GM23338 (cell line): ENCODE measurements around the gene COPZ1. TPM values are rescaled to one million over a fixed set of nuclear protein-coding genes. Genes with fewer than 3 reads are reported as not detected.

Experiments
- ATAC-seq: fragments of 200-7000 bp; cut with Tn5 transposase; 3 replicates; pipeline ENCODE4 v1.9.1; 2020
- DNase-seq: peaks from one replicate; pipeline ENCODE4 v3.0.0-alpha.2; 2015; ENCODE audit warnings: low spot score
- H2AFZ ChIP-seq: fragments of 200-600 bp; sonication (generic); 2 replicates; pipeline ENCODE4 v1.8.0; 2016; ENCODE audit warnings: antibody characterized with exemption, mild to moderate bottlenecking, moderate library complexity
- H3F3A ChIP-seq: fragments of 200-600 bp; sonication (generic); replicated peaks from 2 replicates; pipeline ENCODE4 v1.8.0; 2017; ENCODE audit warnings: antibody characterized with exemption, mixed run types, low read depth
- H3K27ac ChIP-seq: fragments of 200-600 bp; sonication (generic); 2 replicates; pipeline ENCODE4 v1.6.1; 2016; ENCODE audit warnings: low read depth
- H3K27me3 ChIP-seq: fragments of 200-600 bp; sonication (generic); 2 replicates; pipeline ENCODE4 v1.8.0; 2016; ENCODE audit warnings: mild to moderate bottlenecking, mixed run types, moderate library complexity; ENCODE audit not compliant: insufficient read depth
- H3K36me3 ChIP-seq: fragments of 200-600 bp; sonication (generic); 2 replicates; pipeline ENCODE4 v1.8.0; 2016; ENCODE audit warnings: mild to moderate bottlenecking; ENCODE audit not compliant: insufficient read depth
- H3K4me1 ChIP-seq: fragments of 200-600 bp; sonication (generic); 2 replicates; pipeline ENCODE4 v1.8.0; 2016; ENCODE audit warnings: mild to moderate bottlenecking, moderate library complexity; ENCODE audit not compliant: insufficient read depth
- H3K4me2 ChIP-seq: fragments of 200-600 bp; sonication (generic); 2 replicates; pipeline ENCODE4 v1.7.1; 2017; ENCODE audit warnings: mixed run types
- H3K4me3 ChIP-seq: fragments of 200-600 bp; sonication (generic); 2 replicates; pipeline ENCODE4 v1.6.1; 2016; ENCODE audit warnings: mixed run types
- H3K79me2 ChIP-seq: fragments of 200-600 bp; sonication (generic); replicated peaks from 2 replicates; pipeline ENCODE4 v1.8.0; 2017; ENCODE audit warnings: mild to moderate bottlenecking; ENCODE audit not compliant: insufficient read depth
- H3K9me2 ChIP-seq: fragments of 200-600 bp; sonication (generic); 2 replicates; pipeline ENCODE4 v1.8.0; 2017; ENCODE audit not compliant: insufficient read depth
- H4K20me1 ChIP-seq: fragments of 200-600 bp; sonication (generic); replicated peaks from 2 replicates; pipeline ENCODE4 v1.8.0; 2017; ENCODE audit warnings: mild to moderate bottlenecking; ENCODE audit not compliant: insufficient read depth
- H3K27ac Mint-ChIP-seq: 2 replicates; pipeline ENCODE4 v1.8.0; 2020; ENCODE audit warnings: inconsistent platforms, mild to moderate bottlenecking, moderate library complexity, mixed read lengths
- H3K27me3 Mint-ChIP-seq: 3 replicates; pipeline ENCODE4 v1.8.0; 2022; ENCODE audit warnings: low read depth, mild to moderate bottlenecking, moderate library complexity, mixed read lengths, inconsistent platforms; ENCODE audit not compliant: insufficient read depth, poor library complexity
- H3K36me3 Mint-ChIP-seq: 3 replicates; pipeline ENCODE4 v1.8.0; 2021; ENCODE audit warnings: low read depth, mild to moderate bottlenecking, inconsistent platforms, moderate library complexity, mixed read lengths
- H3K4me1 Mint-ChIP-seq: 3 replicates; pipeline ENCODE4 v1.8.0; 2020; ENCODE audit warnings: mild to moderate bottlenecking, inconsistent platforms, mixed read lengths
- H3K4me3 Mint-ChIP-seq: 3 replicates; pipeline ENCODE4 v1.8.0; 2021; ENCODE audit warnings: moderate library complexity, mild to moderate bottlenecking, inconsistent platforms, mixed read lengths
- H3K9me3 Mint-ChIP-seq: 3 replicates; pipeline ENCODE4 v1.8.0; 2020; ENCODE audit warnings: moderate library complexity, mild to moderate bottlenecking, inconsistent platforms, mixed read lengths
- CREB1 ChIP-seq: fragments of 250-450 bp; sonication (Bioruptor Pico); IDR thresholded peaks from 2 replicates; pipeline ENCODE4 v1.5.0; 2020; ENCODE audit warnings: low read depth, mild to moderate bottlenecking, moderate library complexity
- CTCF ChIP-seq, 2 experiments: fragments of 200-600 bp in 1 of 2; sonication (generic) in 1 of 2; conservative IDR thresholded peaks; 2 replicates each; pipeline versions ENCODE4 v1.5.1 to v1.6.1; 2016 to 2017; ENCODE audit warnings: antibody characterized with exemption in 2 of 2, low read depth in 2 of 2, mild to moderate bottlenecking in 2 of 2, moderate library complexity in 1 of 2
- ETS1 ChIP-seq: IDR thresholded peaks from 2 replicates; pipeline ENCODE4 v1.6.1; 2016; ENCODE audit warnings: antibody characterized with exemption
- EZH2phosphoT487 ChIP-seq: fragments of 200-600 bp; sonication (generic); IDR thresholded peaks from one replicate; pipeline ENCODE4 v1.8.1; 2018; ENCODE audit warnings: antibody characterized with exemption; ENCODE audit not compliant: unreplicated experiment
- JUNB ChIP-seq: IDR thresholded peaks from one replicate; pipeline ENCODE4 v1.6.1; 2016; ENCODE audit warnings: antibody characterized with exemption; ENCODE audit not compliant: unreplicated experiment
- NANOG ChIP-seq: IDR thresholded peaks from 2 replicates; pipeline ENCODE4 v1.6.1; 2016; ENCODE audit warnings: antibody characterized with exemption, borderline replicate concordance
- REST ChIP-seq: IDR thresholded peaks from one replicate; pipeline ENCODE4 v1.6.1; 2018; ENCODE audit warnings: antibody characterized with exemption; ENCODE audit not compliant: unreplicated experiment
- ZNF114 ChIP-seq: fragments of 250-450 bp; sonication (Bioruptor Pico); IDR thresholded peaks from 2 replicates; pipeline ENCODE4 v1.5.0; 2020; ENCODE audit warnings: mild to moderate bottlenecking, moderate library complexity
- ZNF331 ChIP-seq: fragments of 250-450 bp; sonication (Bioruptor Pico); IDR thresholded peaks from 2 replicates; pipeline ENCODE4 v1.5.0; 2020; ENCODE audit warnings: low read depth, mild to moderate bottlenecking, moderate library complexity
- ZNF462 ChIP-seq: fragments of 250-450 bp; sonication (Bioruptor Pico); IDR thresholded peaks from 2 replicates; pipeline ENCODE4 v1.5.0; 2020; ENCODE audit warnings: mild to moderate bottlenecking, moderate library complexity
- polyA plus RNA-seq: library from polyadenylated mRNA; unstranded; fragments of >200 nt; fragmentation: Nextera tagmentation; extraction: Ambion mirVana; gene quantifications from 2 replicates; pipeline ENCODE4 v1.2.1, GENCODE V29; 2016
- total RNA-seq: library from RNA; depleted of rRNA; stranded (reverse); fragments of >200 nt; shearing (Covaris generic); gene quantifications from 2 replicates; pipeline ENCODE4 v1.2.3, GENCODE V29; 2014

Gene COPZ1
- total and polyA plus RNA-seq, 2 experiments from 2014 or later: 79.9 to 91.2 TPM

- Histone ChIP-seq H4K20me1 (no peaks in the 10 kb centered on the region; the same call in none of the 2 replicates), H2AFZ (no peak overlapping the region), H3K27me3 (peaks cover 17% of the 10 kb centered on the region; the same call in 1 of the 2 replicates), H3F3A (peaks cover 2% of the 10 kb centered on the region; the same call in 1 of the 2 replicates), H3K79me2 (no peaks in the 10 kb centered on the region), H3K9me2 (no peaks in the 10 kb centered on the region), H3K4me1 (peaks cover 34% of the 10 kb centered on the region), H3K4me3 (no peak overlapping the region), H3K4me2 (no peak overlapping the region), H3K36me3 (peaks cover 5% of the 10 kb centered on the region; the same call in 1 of the 2 replicates), H3K27ac (no peak overlapping the region)
- H3K4me1 Mint-ChIP-seq: peaks cover 40% of the 10 kb centered on the region
- no peak overlapping the region for H3K27ac Mint-ChIP-seq
- no peaks in the 10 kb centered on the region for H3K9me3 Mint-ChIP-seq
- ATAC-seq (no peak), DNase-seq (no peak)
- TF ChIP-seq EZH2phosphoT487 (no peak), NANOG (no peak), CREB1 (CRISPR knock-in tag) (no peak), ZNF462 (no peak), ZNF331 (CRISPR knock-in tag) (no peak), CTCF (conservative IDR thresholded peaks at IDR 0.05; ENCODE audit: low read depth in 2 of 2) (no peak), ETS1 (no peak), ZNF114 (CRISPR knock-in tag) (no peak), REST (no peak), JUNB (no peak)
- peaks cover 16% of the 10 kb centered on the region for H3K36me3 Mint-ChIP-seq
- no peak overlapping the region for H3K4me3 Mint-ChIP-seq
- peaks cover 29% of the 10 kb centered on the region for H3K27me3 Mint-ChIP-seq
Measured at GRCh38 chr12:54381136-54381535, 56.2 kb downstream of the COPZ1 start.
